Hematopoietic multipotent progenitor cell treated with erythropoietin and hydrocortisone succinate and interleukin-3 and kit ligand, for 15 days (in vitro differentiated cells): ENCODE data around the gene DMTF1.
"Not testable (repeated sequence)": the region's sequence is repeated elsewhere in the genome, so short reads cannot be mapped to it uniquely, and the experiment has no call there.

Source experiments
- DNase-seq: peaks from one replicate; pipeline ENCODE4 v3.0.0-alpha.2; 2015; ENCODE audit warnings: low spot score

DMTF1 gene, protein sequence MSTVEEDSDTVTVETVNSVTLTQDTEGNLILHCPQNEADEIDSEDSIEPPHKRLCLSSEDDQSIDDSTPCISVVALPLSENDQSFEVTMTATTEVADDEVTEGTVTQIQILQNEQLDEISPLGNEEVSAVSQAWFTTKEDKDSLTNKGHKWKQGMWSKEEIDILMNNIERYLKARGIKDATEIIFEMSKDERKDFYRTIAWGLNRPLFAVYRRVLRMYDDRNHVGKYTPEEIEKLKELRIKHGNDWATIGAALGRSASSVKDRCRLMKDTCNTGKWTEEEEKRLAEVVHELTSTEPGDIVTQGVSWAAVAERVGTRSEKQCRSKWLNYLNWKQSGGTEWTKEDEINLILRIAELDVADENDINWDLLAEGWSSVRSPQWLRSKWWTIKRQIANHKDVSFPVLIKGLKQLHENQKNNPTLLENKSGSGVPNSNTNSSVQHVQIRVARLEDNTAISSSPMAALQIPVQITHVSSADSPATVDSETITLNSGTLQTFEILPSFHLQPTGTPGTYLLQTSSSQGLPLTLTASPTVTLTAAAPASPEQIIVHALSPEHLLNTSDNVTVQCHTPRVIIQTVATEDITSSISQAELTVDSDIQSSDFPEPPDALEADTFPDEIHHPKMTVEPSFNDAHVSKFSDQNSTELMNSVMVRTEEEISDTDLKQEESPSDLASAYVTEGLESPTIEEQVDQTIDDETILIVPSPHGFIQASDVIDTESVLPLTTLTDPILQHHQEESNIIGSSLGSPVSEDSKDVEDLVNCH

DNA sequence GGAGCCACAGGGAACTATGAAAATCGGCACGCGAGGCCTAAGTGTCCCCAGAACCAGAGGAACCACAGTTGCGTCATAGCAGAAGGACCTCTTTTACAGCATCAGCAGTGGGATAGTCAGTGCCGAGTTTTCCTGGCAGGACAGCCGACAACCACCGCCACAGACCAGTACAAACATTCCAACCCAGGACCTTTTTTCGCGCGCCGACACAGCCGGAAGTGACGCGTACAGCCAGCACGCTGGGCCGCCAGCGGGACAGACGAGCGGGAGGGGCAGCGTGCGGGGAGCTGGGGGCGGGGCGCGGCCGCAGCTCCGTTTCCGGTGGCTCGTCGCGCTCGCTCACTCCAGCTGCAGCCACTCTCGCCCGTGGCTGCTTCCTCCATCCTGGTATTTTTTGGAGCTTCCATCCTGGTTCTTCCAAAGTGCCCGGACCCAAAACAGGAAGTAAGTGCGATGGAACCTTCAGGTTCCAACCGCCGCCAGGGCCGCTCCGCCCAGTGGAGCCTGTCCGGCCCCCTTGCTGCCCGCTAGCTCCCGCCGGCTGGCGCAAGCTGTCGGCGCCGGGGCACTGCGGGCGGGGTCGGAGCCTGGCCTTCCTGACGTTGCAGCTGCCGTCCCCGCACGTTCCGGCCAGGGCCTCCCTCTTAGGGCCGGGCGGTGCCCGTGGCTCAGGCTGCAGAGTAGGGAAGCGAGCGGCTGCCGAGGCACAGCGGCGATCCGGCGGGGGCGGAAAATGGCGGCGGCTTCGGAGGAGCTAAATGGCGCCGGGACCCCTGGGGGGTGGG lies at the start of gene DMTF1:
Gene DMTF1, plus strand, starts transcription at position 342 of the 785 bp plus-strand sequence. CDS start 12,489 bp downstream, outside the sequence.
- peak; percentile 90 for DNase-seq

DNA sequence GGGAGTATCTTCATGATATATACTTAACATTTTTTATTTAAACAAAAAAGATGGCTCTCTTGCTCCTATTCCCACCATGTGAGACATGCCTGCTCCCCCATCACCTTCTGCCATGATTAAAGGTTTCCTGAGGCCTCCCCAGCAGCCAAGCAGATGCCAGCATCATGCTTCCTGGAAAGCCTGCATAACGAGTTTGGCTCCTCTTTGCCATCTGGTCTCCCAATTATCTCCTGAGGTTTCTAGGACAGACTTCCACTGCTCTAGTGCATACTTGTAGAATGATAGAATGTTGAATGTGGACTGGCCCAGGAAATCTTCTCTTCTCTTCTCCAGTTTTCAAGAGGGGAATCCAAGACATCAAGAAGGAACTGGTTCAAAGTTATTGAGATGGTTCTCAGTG lies 46.9 kb upstream of the DMTF1 start:
- no peak for DNase-seq

DNA sequence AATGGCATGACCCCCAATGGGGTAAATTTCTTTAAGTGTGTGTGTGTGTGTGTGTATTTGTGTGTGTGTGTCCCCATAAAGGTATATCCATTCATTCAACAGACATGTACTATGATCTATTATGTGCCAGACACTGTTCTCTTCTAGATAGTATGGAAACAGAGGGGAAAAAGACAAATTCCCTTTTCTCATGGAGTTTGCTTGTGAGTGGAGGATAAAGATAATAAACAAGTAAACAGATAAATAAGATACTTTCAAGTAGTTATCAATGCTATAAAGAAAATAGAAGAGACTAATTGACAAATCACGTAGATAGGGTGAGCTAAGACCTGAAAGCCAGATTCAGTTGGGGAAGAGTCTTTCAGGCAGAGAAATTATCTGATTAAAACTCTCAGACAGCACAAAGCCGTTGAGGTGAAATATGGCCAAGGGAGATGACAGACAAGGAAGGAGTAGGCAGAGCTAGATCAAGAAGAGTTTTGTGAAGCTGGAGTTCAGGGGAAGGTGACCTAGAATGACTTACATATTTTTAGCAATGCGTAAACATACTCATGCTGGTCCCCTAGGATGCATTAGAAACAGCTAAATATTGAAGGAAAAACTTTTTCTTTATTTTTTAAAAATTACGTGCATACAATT lies 45.2 kb upstream of the DMTF1 start:
- DNase-seq = no peak

DNA sequence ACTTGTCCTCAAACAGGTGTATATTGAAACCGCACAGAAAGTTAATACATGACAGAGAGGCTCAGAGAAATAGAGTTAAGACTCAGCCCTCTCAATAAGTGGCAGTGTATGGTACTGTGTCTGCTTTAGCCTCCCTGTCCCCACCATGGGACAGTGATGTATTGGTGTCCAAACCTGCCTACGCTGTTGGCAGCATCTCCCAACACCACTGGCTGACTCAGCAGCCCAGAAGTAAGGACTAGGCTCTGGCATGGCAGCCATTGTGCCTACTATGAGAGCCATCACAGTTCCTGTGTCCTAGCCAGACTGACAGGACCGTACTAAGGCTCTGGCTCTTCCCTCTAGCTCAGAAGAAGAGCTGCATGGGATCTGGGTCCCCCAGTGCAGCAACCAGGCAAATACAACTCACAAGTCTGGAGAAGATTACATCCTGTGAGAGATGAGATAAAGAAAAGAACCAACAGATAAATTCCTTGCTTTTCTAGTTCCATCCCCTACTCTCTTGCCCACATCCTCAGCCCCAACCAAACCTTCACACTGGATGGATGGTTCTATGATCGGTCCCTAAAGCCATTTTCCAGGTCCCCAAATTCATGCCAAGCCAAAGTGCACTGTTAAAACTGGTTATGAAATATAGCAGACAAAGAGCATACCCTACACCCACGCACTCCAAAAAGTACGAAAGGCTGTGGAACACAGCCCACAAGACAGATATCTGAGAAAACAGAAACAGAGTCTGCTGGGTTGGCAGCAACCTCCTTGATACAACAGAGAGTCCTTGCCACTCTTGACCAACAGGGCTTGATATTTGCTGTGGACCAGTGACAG lies 44.1 kb upstream of the DMTF1 start:
- no peak for DNase-seq

DNA sequence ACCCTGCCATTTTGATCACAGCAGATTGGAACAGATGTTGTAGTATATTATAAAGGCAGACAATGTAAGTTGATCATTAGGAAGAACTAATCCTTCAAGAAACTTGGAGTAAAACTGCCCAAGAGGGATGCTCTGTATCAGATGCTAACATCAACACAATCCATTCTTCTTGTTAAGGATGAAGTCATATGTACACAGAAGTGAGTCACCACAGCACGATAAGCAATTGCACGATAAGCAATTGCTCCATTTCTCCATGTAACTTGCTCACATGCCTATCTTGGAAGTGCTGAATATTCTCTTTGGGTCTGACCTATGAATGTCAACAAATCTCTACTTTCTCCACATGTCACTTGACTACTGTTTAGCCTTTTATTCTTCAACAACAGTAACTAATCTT lies 41.5 kb upstream of the DMTF1 start:
- DNase-seq = no peak

DNA sequence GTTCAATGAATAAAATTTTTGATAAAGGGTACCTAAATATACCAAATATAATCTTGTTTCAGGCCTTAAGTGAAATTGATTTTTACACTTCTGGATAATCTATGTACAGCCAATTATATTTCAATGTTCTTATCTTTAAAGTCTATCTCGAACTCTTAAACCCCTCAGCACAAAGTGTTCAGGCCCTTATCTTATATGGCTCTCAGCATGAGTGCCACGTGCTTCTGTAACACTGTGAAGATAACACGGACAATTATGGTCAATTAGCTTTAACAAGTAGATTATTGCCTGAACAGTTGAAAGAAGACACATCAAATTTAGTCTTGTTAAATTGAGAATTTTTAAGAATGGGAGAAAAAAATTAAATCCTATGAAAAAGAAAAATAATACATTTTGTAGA lies 40.4 kb upstream of the DMTF1 start:
- no peak for DNase-seq

DNA sequence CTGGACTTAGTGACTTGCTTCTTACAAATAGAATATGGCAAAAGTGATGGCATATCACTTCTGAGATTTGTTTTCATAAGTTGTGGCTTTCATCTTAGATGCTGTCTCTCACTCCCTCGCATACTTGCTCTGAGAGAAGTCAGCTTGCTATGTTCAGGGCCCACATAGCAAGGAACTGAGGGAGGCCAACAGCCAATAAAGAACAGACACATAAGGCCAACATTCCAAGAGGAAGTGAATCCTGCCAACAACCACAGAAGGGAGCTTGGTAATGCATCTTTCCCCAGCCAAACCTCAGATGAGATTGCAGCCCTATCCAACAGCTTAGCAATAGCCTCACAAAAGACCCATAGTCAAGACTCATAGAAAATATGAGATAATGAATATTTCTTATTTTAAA lies 39.2 kb upstream of the DMTF1 start:
- DNase-seq = no peak

DNA sequence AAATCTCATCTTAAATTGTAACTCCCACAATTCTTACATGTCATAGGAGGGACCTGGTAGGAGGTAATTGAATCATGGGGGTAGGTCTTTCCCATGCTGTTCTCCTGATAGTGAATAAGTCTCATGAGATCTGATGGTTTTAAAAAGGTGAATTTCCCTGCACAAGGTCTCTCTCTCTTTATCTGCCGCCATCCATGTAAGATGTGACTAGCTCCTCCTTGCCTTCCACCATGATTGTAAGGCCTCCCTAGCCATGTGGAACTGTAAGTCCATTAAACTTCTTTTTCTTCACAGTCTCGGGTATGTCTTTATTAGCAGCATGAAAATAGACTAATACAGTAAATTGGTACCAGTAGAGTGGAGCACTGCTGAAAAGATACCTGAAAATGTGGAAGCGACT lies 38.3 kb upstream of the DMTF1 start:
- DNase-seq = not testable (repeated sequence)

DNA sequence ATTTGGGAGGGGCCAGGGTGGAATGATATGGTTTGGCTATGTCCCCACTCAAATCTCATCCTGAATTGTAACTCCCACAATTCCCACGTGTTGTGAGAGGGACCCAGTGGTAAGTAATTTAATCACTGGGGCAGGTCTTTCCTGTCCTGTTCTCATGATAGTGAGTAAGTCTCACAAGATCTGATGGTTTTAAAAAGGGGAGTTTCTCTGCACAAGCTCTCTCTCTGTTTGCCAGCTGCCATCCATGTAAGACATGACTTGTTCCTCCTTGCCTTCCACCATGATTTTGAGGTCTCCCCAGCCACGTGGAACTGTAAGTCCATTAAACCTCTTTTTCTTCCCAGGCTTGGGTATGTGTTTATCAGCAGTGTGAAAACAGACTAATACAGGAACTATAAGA lies 36.5 kb upstream of the DMTF1 start:
- not testable (repeated sequence) for DNase-seq

DNA sequence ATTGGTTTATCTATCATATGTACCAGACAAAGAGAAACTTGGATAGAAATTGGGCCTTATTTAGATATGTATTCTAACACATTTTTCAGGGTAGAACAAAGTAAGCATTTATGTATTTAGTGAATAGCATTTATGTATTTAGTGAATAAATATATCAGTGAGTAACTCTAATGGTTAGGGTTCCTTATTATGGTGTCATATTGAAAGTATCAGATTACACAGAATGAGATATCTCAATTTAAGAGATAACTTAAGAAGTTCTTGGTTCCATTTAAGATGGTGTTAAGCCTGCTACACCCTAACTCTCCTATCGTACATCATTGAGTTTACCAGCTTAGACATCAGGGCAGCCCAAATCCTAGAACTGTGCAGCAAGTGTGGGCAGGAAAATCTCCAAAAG lies 35.9 kb upstream of the DMTF1 start:
- DNase-seq = no peak

DNA sequence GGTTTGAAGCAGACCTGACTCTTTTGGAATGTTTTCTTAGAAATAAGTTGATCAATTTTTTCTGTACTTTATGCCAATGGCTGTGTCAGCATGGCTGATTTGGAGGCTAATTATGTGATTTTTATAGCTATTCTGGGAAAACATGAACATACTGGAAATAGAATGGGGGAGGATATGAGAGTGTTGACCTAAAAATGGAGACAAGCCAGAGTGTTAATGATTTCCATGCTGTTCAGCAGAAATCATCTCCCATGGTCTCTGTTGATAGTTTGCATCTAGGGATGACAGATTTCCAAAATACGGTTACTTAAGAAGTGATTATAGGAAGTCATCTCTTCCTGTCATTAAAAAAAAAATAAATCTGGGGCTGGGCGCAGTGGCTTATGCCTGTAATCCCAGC lies 32.7 kb upstream of the DMTF1 start:
- no peak for DNase-seq

DNA sequence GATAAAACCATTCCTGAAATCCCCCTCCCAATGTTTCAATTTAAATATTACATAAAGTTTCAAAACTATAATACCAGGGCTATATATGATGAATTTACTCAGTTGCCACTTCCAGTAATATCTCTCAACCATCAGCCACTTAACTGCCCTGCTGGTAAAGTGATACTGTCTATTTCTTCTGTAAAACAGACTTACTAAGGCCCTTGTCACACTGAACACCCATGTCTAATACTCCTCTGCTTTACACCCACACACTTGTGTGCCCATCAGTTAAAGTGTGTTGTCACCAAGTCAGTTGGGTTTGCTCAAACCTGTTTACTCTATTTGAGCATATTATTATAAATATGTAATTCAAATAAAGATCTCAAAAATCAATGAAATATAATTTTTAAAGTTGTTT lies 29.1 kb upstream of the DMTF1 start:
- DNase-seq = no peak

DNA sequence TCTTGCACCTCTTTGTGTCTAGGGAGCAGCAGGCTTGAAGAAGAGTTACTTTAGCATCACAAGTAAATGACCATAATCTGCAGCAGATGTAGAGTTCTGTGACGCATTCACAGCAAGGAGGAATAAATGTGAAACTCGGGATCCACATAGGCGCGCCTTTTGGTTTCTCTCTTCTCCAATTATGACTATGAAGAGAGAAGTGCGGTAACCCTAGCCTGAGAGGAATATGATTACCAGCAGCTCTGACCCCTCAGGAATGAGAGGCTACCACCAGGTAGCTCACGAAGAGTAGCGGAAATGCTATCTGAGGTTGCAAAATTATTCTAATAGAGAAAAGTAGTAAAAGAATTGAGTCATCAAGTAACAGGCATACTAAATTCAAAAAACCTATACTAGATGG lies 25.2 kb upstream of the DMTF1 start:
- DNase-seq = no peak

DNA sequence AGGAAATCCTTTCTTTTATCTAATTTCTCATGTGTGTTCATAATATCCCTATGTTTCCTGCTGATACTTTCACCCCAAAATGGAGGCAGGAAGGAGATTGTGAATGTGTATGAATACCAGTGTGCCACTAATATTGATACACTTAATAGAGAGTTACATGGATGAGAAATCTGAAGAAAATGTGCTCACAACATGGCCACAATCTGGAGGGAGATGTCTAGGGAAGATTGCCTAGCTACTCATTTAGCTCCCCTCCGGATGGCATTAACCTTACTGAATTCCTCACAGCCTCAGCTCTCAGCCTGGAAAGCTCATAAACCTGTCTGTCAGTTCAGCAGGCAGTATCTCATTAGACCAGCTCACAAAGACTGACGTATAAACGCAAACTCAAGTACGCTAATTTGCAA lies 23.4 kb upstream of the DMTF1 start:
- no peak for DNase-seq

DNA sequence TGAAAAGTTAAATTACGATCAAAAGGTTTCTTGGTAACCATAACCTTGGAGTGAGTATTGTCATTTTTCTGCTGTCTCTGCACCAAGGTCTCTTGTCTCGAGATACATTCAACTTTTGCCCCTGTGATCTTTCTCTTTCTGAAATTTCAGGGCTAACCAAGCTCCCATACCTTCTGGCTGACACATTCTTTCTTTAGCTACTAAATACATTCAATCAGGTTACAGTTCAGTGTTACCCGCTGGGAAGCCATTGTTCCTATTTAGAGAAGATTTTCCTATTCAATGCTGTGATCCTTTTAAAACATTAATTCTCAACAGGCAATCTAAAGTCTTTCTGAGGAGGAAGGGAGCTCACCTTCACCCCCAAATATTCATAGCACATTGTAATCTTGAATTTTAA lies 22.9 kb upstream of the DMTF1 start:
- DNase-seq = no peak

DNA sequence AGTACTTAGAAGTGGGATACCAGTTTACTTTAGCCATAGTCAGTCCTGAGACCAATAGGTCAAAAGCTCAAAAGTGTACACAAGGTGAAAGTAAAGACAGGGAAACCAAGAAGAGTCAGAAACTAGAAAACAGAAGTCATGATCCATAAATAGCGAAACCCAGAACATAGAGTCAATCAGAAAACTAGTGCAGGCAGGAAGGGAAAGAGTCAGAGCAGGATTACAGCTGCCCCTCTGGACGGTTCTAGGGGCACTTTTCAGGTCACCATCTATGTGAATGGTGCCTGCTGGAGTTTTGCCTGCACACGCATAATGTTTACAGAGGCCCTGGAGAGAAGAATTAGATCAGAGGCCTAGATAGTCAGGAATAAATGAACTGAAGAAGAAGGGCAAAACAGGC lies 22.4 kb upstream of the DMTF1 start:
- no peak for DNase-seq

DNA sequence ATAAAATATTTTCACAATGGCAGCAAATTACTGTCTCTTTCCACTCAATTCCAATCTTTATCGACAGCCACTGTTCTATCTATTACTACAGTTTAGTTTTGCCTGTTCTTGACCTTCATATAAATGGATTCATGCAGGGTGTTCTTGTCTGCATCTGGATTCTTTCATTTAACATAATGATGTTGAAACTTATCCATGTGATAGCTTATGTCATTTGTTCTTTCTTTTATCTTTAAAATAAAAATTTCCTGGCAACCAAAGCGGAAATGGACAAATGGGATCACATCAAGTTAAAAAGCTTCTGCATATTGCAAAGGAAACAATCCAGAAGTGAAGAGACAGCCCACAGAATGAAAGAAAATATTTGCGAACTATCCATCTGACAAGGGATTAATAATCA lies 20.5 kb upstream of the DMTF1 start:
- no peak for DNase-seq

DNA sequence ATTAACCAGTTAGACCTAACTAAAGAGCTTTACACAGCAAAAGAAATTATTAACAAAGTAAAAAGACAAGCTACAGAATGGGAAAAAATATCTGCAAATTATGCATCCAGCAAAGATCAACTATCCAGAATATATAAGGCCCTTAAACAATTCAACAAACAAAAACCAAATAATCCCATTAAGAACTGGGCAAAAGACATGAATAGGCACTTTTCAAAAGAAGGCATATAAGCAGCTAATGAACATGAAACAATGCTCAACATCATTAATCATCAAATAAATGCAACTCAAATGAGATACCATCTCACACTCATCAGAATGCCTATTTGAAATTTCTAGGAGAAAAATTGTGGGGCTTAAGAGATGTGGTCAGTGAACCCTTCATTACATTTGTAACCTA lies 15.0 kb upstream of the DMTF1 start:
- DNase-seq = no peak

DNA sequence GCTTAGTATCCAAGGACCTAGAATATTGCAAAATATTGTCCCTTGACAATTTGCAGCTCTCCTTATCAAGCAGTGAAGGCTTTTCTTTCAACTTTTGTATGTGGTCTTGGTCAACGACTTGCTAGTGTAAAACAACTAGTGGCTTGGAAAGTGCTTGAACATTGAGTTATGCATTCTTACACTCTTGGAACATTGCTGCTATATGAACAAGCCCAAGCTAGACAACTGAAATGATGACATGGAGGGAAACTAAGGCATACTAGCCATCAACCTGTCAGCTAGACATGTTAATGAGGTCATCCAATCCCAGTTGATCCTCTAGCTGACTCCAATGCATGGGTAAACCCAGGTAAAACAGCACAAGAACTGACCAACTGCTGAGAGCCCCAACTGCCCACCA lies 12.7 kb upstream of the DMTF1 start:
- no peak for DNase-seq

DNA sequence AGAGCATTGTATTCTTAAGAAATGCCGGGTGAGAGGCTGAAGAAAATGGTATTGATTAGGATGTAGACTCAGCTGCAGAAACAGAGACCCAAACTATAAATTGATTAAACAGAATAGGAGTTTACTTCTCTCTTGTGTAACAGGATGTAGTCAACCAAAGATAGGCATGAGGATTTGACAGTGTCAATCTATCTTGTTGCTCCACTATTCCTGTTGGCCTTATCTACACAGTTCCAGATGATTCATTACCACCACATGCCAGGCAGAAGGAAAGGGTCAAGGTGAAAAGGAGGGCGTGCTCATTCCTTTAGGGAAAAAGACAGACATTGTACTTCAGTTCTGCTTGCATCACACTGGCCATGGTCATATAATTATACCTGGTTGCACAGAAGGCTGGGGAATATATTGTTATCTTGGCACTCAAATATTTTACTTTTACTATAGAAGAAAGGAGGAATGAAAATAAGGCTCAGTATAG lies 11.9 kb upstream of the DMTF1 start:
- DNase-seq = no peak

DNA sequence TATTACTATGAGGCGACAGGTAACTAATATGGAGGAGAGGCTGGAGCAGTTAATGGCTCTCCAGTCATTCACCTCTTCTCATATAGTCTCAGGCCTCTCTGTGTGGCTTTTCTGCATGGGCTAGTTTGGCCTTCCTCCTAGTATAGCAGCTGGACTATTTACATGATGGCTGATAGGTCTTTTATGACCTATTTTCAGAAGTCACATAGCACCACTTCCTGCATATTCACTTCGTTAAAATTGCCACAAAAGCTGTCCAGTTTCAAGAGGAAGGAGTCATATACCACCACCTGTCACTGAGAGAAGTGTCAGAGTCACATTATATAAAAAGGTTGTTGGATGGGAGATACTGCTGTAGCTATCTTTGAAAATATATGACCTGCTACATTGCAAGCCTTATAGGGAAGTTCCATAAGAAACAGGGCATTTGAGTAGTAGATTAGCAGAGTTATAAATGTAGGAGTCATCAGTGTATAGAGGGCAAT lies 8.0 kb upstream of the DMTF1 start:
- no peak for DNase-seq
